Activated gamma-delta T cell treated with anti-CD3 and anti-CD28 coated beads, Interleukin-2, amount 50 U/mL, for 16 hours (primary cell): ENCODE measurements around the gene VCAN.

Experiments
- DNase-seq: peaks from one replicate; pipeline ENCODE4 v3.0.0-alpha.2; 2020; ENCODE audit warnings: low read depth

Gene VCAN

GRCh38 chr5:83531661-83532060 is 60.1 kb downstream of the VCAN start:
- no peak for DNase-seq

- no peak for DNase-seq
Measured at GRCh38 chr5:83538786-83539462, 67.4 kb downstream of the VCAN start.

- no peak for DNase-seq
Measured at GRCh38 chr5:83539463-83539790, 67.9 kb downstream of the VCAN start.

- DNase-seq = no peak
Measured at GRCh38 chr5:83540105-83540504, 68.6 kb downstream of the VCAN start.

GRCh38 chr5:83540783-83541182 is 69.2 kb downstream of the VCAN start:
- DNase-seq = no peak

GRCh38 chr5:83542839-83543238 is 71.3 kb downstream of the VCAN start:
- DNase-seq = no peak

GRCh38 chr5:83543898-83544297 is 72.4 kb downstream of the VCAN start:
- DNase-seq = no peak

- no peak for DNase-seq
Measured at GRCh38 chr5:83547161-83547560, 75.6 kb downstream of the VCAN start.

- DNase-seq = no peak
Measured at GRCh38 chr5:83547889-83548288, 76.3 kb downstream of the VCAN start.

GRCh38 chr5:83548581-83548980 is 77.0 kb downstream of the VCAN start:
- DNase-seq = no peak

- no peak for DNase-seq
Measured at GRCh38 chr5:83549076-83549475, 77.5 kb downstream of the VCAN start.

- DNase-seq = no peak
Measured at GRCh38 chr5:83549674-83550073, 78.1 kb downstream of the VCAN start.

- no peak for DNase-seq
Measured at GRCh38 chr5:83551821-83552220, 80.3 kb downstream of the VCAN start.

GRCh38 chr5:83552275-83552674 is 80.7 kb downstream of the VCAN start:
- no peak for DNase-seq

GRCh38 chr5:83553000-83553486 is 81.5 kb downstream of the VCAN start:
- DNase-seq = no peak

- DNase-seq = no peak
Measured at GRCh38 chr5:83554133-83554532, 82.6 kb downstream of the VCAN start.

GRCh38 chr5:83554686-83555085 is 83.1 kb downstream of the VCAN start:
- DNase-seq = no peak

- no peak for DNase-seq
Measured at GRCh38 chr5:83555263-83555662, 83.7 kb downstream of the VCAN start.

- DNase-seq = no peak
Measured at GRCh38 chr5:83556190-83556589, 84.6 kb downstream of the VCAN start.

GRCh38 chr5:83559118-83559785 is 87.7 kb downstream of the VCAN start:
- no peak for DNase-seq

- no peak for DNase-seq
Measured at GRCh38 chr5:83562071-83562606, 90.6 kb downstream of the VCAN start.

- DNase-seq = no peak
Measured at GRCh38 chr5:83562791-83563557, 91.4 kb downstream of the VCAN start.

- no peak for DNase-seq
Measured at GRCh38 chr5:83563631-83564030, 92.1 kb downstream of the VCAN start.
